Karpas-422 (cell line): ENCODE results near the gene EXT2. TPM values are rescaled to one million over a fixed set of nuclear protein-coding genes. Genes with fewer than 3 reads are reported as not detected.
A peak's percentile ranks its signal among the peaks of the same experiment; 100 is the strongest.

Experiments used
- DNase-seq: peaks from one replicate; pipeline ENCODE4 v3.0.0-alpha.2; 2015
- H2AFZ ChIP-seq: fragments of 200-600 bp; sonication (generic); 2 replicates; pipeline ENCODE4 v1.6.1; 2014; ENCODE audit warnings: antibody characterized with exemption, low read length, mixed read lengths
- H3K27ac ChIP-seq: fragments of 200-600 bp; sonication (generic); 2 replicates; pipeline ENCODE4 v1.5.1; 2014; ENCODE audit warnings: mild to moderate bottlenecking, low read length, moderate library complexity
- H3K27me3 ChIP-seq: fragments of 200-600 bp; sonication (generic); 2 replicates; pipeline ENCODE4 v1.6.1; 2014; ENCODE audit warnings: low read length, mixed read lengths
- H3K36me3 ChIP-seq: fragments of 200-600 bp; sonication (generic); 2 replicates; pipeline ENCODE4 v1.6.1; 2014; ENCODE audit warnings: low read length, mixed read lengths; ENCODE audit not compliant: insufficient read depth
- H3K4me1 ChIP-seq: fragments of 200-600 bp; sonication (generic); 2 replicates; pipeline ENCODE4 v1.6.1; 2014; ENCODE audit warnings: mild to moderate bottlenecking, low read length, mixed read lengths
- H3K4me2 ChIP-seq: fragments of 200-600 bp; sonication (generic); 2 replicates; pipeline ENCODE4 v1.6.1; 2014; ENCODE audit warnings: low read length, low read depth, mild to moderate bottlenecking; ENCODE audit not compliant: poor library complexity, severe bottlenecking
- H3K4me3 ChIP-seq: fragments of 200-600 bp; sonication (generic); 2 replicates; pipeline ENCODE4 v1.5.1; 2014; ENCODE audit warnings: mild to moderate bottlenecking, antibody characterized with exemption, low read length, mixed read lengths
- H3K79me2 ChIP-seq: fragments of 200-600 bp; sonication (generic); 2 replicates; pipeline ENCODE4 v1.6.1; 2014; ENCODE audit warnings: mild to moderate bottlenecking, low read length, mixed read lengths
- H3K9ac ChIP-seq: fragments of 200-600 bp; sonication (generic); 2 replicates; pipeline ENCODE4 v1.6.0; 2014; ENCODE audit warnings: low read length
- H3K9me2 ChIP-seq: fragments of 200-600 bp; sonication (generic), shearing (Covaris generic); replicated peaks from 2 replicates; pipeline ENCODE4 v1.6.0; 2014; ENCODE audit warnings: mild to moderate bottlenecking, low read length, moderate library complexity; ENCODE audit not compliant: insufficient read depth
- H3K9me3 ChIP-seq: fragments of 300-700, 200-600 bp; sonication (generic); 2 replicates; pipeline ENCODE4 v1.6.1; 2014; ENCODE audit warnings: low read length, mixed read lengths
- H4K20me1 ChIP-seq: fragments of 200-600 bp; sonication (generic); 2 replicates; pipeline ENCODE4 v1.6.1; 2014; ENCODE audit warnings: mild to moderate bottlenecking, antibody characterized with exemption, low read length, low read depth; ENCODE audit not compliant: insufficient read depth
- total RNA-seq: library from RNA; depleted of rRNA; stranded (reverse); fragments of >200 nt; shearing (Covaris generic); gene quantifications from 2 replicates; pipeline ENCODE4 v1.2.3, GENCODE V29; 2014; ENCODE audit warnings: low replicate concordance

Gene EXT2
- total RNA-seq, 1 experiment from 2014 or later: 64.0 TPM

- Histone ChIP-seq H3K9me3 (no peaks in the 10 kb centered on the region), H2AFZ (no peak overlapping the region), H3K4me3 (no peak overlapping the region), H3K79me2 (no peaks in the 10 kb centered on the region), H3K4me2 (no peak overlapping the region), H3K9ac (no peak overlapping the region), H3K27me3 (no peaks in the 10 kb centered on the region), H3K36me3 (no peaks in the 10 kb centered on the region), H4K20me1 (no peaks in the 10 kb centered on the region), H3K4me1 (no peaks in the 10 kb centered on the region), H3K27ac (no peak overlapping the region), H3K9me2 (no peaks in the 10 kb centered on the region)
- no peak for DNase-seq
Observed at GRCh38 chr11:44275241-44275640, 179.8 kb downstream of the EXT2 start.

- no peak for DNase-seq
Observed at GRCh38 chr11:44275961-44276550, 180.6 kb downstream of the EXT2 start.

GRCh38 chr11:44277196-44278090 is 182.0 kb downstream of the EXT2 start:
- Histone ChIP-seq H3K4me2 (no peak overlapping the region), H3K9me3 (no peaks in the 10 kb centered on the region), H3K79me2 (no peaks in the 10 kb centered on the region), H3K36me3 (no peaks in the 10 kb centered on the region), H3K27ac (no peak overlapping the region), H3K27me3 (no peaks in the 10 kb centered on the region), H4K20me1 (no peaks in the 10 kb centered on the region), H3K9ac (no peak overlapping the region), H3K4me3 (no peak overlapping the region), H3K4me1 (no peaks in the 10 kb centered on the region), H3K9me2 (no peaks in the 10 kb centered on the region), H2AFZ (no peak overlapping the region)
- DNase-seq: no peak

More at GRCh38 chr11:44275961-44276550, 180.6 kb downstream of the EXT2 start:
- no peaks in the 10 kb centered on the region for H4K20me1 ChIP-seq
- no peak overlapping the region for H3K4me3 ChIP-seq
- no peak overlapping the region for H2AFZ ChIP-seq
- no peaks in the 10 kb centered on the region for H3K9me2 ChIP-seq
- H3K9me3 ChIP-seq: no peaks in the 10 kb centered on the region
- H3K4me2 ChIP-seq: no peak overlapping the region
- no peaks in the 10 kb centered on the region for H3K36me3 ChIP-seq
- H3K27me3 ChIP-seq: no peaks in the 10 kb centered on the region
- no peak overlapping the region for H3K27ac ChIP-seq
- H3K79me2 ChIP-seq: no peaks in the 10 kb centered on the region
- no peak overlapping the region for H3K9ac ChIP-seq
- H3K4me1 ChIP-seq: no peaks in the 10 kb centered on the region

- Histone ChIP-seq H2AFZ (no peak overlapping the region), H3K9ac (no peak overlapping the region), H3K9me3 (no peaks in the 10 kb centered on the region), H3K4me3 (no peak overlapping the region), H3K9me2 (no peaks in the 10 kb centered on the region), H3K27ac (no peak overlapping the region), H4K20me1 (no peaks in the 10 kb centered on the region), H3K4me2 (no peak overlapping the region), H3K27me3 (no peaks in the 10 kb centered on the region), H3K79me2 (no peaks in the 10 kb centered on the region), H3K36me3 (no peaks in the 10 kb centered on the region), H3K4me1 (no peaks in the 10 kb centered on the region)
- DNase-seq: no peak
Observed at GRCh38 chr11:44279483-44279882, 184.0 kb downstream of the EXT2 start.

GRCh38 chr11:44280257-44280656 is 184.8 kb downstream of the EXT2 start:
- Histone ChIP-seq H3K36me3 (no peaks in the 10 kb centered on the region), H3K27ac (no peak overlapping the region), H3K9ac (no peak overlapping the region), H3K9me2 (no peaks in the 10 kb centered on the region), H3K4me3 (no peak overlapping the region), H2AFZ (no peak overlapping the region), H4K20me1 (no peaks in the 10 kb centered on the region), H3K4me2 (no peak overlapping the region), H3K9me3 (no peaks in the 10 kb centered on the region), H3K4me1 (no peaks in the 10 kb centered on the region), H3K27me3 (no peaks in the 10 kb centered on the region), H3K79me2 (no peaks in the 10 kb centered on the region)
- no peak for DNase-seq

GRCh38 chr11:44281151-44281550 is 185.7 kb downstream of the EXT2 start:
- Histone ChIP-seq H3K27ac (no peak overlapping the region), H3K4me1 (no peaks in the 10 kb centered on the region), H3K36me3 (no peaks in the 10 kb centered on the region), H3K9me3 (no peaks in the 10 kb centered on the region), H3K79me2 (no peaks in the 10 kb centered on the region), H3K27me3 (no peaks in the 10 kb centered on the region), H3K9me2 (no peaks in the 10 kb centered on the region), H3K4me3 (no peak overlapping the region), H2AFZ (no peak overlapping the region), H3K4me2 (no peak overlapping the region), H4K20me1 (no peaks in the 10 kb centered on the region), H3K9ac (no peak overlapping the region)
- no peak for DNase-seq

- no peak overlapping the region for H3K4me2 ChIP-seq
- H3K9ac ChIP-seq: no peak overlapping the region
- H3K4me3 ChIP-seq: no peak overlapping the region
- DNase-seq: no peak
- H3K9me3 ChIP-seq: no peaks in the 10 kb centered on the region
- no peaks in the 10 kb centered on the region for H3K79me2 ChIP-seq
- H2AFZ ChIP-seq: no peak overlapping the region
- H4K20me1 ChIP-seq: no peaks in the 10 kb centered on the region
- no peaks in the 10 kb centered on the region for H3K4me1 ChIP-seq
- H3K27me3 ChIP-seq: no peaks in the 10 kb centered on the region
- H3K27ac ChIP-seq: no peak overlapping the region
- no peaks in the 10 kb centered on the region for H3K9me2 ChIP-seq
- no peaks in the 10 kb centered on the region for H3K36me3 ChIP-seq
Observed at GRCh38 chr11:44282620-44283019, 187.1 kb downstream of the EXT2 start.

GRCh38 chr11:44285756-44286155 is 190.3 kb downstream of the EXT2 start:
- peak overlapping the region; percentile 20; the same call in 1 of the 2 replicates for H2AFZ ChIP-seq

More at GRCh38 chr11:44285756-44286155, 190.3 kb downstream of the EXT2 start:
- Histone ChIP-seq H3K4me1 (no peaks in the 10 kb centered on the region), H3K27me3 (no peaks in the 10 kb centered on the region), H3K27ac (no peak overlapping the region), H3K9me2 (no peaks in the 10 kb centered on the region), H3K9me3 (no peaks in the 10 kb centered on the region), H3K79me2 (no peaks in the 10 kb centered on the region), H3K4me2 (no peak overlapping the region), H4K20me1 (no peaks in the 10 kb centered on the region), H3K4me3 (no peak overlapping the region), H3K9ac (no peak overlapping the region), H3K36me3 (no peaks in the 10 kb centered on the region)
- DNase-seq: no peak
